Stimulated activated CD8-positive, alpha-beta memory T cell treated with anti-CD3 and anti-CD28 coated beads, Interleukin-15, amount 100 ng/mL, for 24 hours (primary cell): ENCODE measurements around the gene TMEM258.

ENCODE experiments used
- DNase-seq: peaks from one replicate; pipeline ENCODE4 v3.0.0-alpha.2; 2020; ENCODE audit warnings: low read depth

The TMEM258 gene

DNA sequence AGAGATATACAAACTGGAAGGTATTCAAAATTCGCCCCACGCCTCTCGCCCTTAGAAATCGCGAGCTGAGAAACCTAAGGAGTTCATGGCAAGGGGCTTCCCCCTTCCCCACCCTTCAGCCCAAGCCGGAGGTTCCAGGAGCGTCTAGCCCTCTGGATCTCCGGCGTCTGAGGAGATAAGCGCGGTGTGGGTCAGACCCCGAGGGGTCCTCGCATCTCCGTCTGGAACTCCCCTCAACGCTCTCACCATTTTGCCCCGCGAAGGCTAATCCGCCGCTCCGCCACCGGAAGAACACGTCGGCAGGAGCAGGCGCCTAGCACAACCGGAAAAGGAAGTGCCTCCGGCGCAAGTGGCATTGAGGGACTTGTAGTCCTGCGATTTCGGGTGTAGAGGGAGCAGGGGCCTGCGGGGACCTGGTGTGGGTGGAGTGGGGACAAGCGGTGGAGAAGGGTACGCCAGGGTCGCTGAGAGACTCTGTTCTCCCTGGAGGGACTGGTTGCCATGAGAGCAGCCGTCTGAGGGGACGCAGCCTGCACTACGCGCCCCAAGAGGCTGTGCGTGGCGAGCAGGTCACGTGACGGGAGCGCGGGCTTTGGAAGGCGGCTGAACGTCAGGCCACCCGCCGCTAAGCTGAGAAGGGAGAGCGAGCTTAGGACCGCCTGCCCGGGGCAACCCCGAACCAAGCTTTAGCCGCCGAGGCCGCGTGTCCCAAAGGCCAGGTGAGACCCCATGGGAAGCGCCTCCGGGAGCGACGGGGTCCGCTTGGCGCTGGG is at the start of gene TMEM258, which contains the start of gene FEN1:
TMEM258 (minus strand) TSS at position 290 of the 773 bp plus-strand sequence; CDS start at position 249, 41 bp downstream.
FEN1 (plus strand) TSS at position 602 of the 773 bp plus-strand sequence. CDS start 2,451 bp downstream, outside the sequence.
- DNase-seq: peak; percentile 77

DNA sequence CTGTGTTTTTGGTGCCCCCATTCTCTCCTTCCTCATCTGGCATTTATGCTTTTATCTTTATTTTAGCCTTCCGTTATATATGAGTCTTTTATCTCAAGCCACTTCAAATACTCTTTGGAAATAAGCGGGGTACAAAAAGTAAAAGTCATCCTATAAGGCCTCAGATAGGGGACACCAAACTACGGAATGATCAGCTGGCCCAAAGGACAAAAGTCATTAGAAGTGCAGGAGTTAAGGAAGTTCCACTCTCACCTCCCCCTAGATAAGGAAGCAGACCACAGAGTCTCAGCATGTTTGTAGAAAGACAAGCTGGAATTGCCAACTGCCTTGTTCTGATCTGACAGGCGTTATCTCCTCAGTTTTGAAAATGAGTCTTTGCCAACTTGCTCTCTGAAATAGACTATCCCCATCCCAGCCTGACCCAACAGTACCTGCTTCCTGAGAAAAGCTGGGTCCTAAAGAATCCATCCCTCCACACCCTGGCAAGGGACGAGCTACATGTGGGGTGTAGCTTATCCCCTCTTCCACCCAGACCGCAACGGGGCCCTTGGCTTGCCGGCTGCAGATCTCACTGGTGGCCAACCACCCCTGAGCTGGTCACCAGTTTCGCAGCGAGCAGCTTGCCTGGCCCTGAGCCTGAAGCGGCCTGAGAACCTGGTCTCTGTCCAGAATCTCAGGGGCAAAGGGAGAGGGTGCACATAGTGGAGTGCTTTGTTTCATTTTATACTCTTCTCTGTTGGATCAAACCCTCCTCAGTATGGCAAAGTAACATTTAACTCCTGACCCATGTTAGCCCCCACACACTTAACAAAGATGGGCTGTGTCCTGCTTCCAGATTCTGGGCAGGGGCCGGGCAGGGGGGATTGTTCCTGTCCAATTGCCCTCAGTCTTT is 49.5 kb upstream of the TMEM258 start:
- DNase-seq: no peak

DNA sequence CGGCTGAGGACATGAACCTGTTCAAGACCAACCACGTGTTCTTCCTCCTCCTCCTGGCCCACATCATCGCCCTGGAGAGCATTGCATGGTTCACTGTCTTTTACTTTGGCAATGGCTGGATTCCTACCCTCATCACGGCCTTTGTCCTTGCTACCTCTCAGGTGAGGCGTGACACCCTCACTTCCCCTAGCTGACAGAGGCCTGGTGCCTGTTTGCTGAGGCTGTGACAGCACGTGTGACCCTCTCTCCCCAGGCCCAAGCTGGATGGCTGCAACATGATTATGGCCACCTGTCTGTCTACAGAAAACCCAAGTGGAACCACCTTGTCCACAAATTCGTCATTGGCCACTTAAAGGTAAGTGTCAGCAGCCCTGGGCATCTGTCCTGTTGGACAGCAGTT is 48.0 kb upstream of the TMEM258 start:
- DNase-seq: no peak

DNA sequence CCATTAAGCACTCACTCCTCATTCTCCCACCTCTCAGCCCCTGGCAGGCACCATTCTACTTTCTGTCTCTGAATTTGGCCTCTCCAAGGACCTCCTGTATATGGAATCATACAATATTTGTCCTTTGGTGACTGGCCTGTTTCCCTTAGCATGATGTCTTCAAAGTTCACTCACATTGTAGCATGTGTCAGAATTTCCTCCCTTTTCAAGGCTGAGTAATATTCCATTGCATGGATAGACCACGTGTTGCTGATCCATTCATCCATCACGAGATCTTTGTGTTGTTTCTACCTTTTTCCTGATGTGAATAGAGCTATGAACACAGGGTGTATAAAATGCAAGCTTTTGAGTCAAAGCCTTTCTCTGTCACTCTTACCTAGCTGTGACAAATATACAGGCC is 47.3 kb upstream of the TMEM258 start:
- no peak for DNase-seq

DNA sequence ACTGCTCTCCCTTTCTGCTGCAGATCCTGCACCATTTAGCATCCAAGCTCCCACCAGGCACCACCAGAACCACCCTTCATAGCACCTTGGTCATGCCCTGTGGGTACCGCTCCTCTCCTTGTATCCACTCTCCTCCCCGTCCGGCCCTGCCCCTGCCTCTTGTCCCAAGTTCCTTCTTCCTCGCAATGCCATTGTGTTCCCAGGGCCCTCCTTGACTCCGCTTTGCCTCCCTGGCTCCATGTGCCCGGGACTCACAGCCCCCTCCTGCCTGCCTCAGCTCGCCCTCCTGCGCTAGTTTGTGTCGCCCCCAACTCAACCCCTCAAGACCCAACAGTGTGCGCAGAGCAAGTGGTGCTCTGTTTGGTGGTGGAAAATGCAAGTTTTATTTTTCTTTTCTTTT is 46.5 kb upstream of the TMEM258 start:
- no peak for DNase-seq

DNA sequence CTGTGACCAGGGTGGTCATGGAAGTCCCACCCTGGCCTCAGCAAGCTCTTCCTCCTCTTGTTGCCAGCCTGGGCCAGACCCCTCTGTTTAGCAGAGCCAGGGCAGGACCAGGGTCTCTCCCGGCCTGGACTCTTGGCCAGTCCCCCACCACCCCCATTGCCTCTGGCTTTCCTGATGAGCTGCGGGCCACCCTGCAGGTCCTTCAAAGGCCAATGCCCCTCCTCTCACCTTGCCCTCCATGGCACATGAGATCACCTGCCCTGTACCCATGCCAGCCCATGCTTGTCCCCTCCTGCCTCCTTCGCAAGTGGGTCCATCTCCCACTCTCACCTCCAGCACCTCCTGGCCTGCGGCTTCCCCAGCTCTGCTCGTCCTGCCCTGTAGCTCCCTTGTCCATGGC is 46.1 kb upstream of the TMEM258 start:
- DNase-seq: no peak

DNA sequence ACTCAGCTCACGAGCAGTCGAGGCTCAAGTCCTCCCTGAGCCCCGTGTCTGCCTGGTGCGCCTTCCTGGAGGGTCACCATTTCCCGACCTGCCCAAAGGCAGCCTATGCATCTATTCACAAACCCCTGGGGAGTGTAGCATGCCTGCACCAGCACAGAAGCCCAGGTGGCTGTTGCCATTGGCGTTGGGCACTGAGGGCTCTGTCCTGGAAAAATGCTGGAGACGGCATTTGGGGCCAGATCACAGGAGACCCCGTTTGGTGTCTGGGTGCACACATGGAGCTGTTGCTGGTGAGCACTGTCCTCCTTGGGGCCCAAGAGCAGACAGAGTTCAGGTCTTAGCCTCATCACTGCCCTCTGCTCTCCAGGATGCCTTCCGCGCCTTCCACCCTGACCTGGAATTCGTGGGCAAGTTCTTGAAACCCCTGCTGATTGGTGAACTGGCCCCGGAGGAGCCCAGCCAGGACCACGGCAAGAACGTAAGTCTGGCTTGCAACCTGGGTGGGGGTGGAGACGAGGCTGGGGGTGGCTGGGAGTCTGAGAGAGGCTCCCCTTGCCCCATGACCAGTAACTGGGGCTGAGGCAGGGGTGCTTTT is 45.1 kb upstream of the TMEM258 start:
- DNase-seq: no peak

DNA sequence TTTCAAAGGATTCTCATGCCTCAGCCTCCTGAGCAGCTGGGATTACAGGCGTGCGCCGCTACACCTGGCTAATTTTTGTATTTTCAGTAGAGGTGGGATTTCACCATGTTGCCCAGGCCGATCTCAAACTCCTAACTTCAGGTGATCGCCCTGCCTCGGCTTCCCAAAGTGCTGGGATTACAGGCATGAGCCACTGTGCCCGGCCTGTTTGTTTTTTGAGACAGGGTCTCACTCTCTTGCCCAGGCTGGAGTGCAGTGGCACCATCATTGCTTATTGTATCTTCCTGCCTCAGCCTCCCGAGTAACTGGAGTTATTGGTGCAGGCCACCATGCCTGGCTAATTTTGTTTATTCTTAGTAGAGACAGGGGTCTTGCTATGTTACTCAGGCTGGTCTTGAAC is 43.8 kb upstream of the TMEM258 start:
- DNase-seq: no peak

DNA sequence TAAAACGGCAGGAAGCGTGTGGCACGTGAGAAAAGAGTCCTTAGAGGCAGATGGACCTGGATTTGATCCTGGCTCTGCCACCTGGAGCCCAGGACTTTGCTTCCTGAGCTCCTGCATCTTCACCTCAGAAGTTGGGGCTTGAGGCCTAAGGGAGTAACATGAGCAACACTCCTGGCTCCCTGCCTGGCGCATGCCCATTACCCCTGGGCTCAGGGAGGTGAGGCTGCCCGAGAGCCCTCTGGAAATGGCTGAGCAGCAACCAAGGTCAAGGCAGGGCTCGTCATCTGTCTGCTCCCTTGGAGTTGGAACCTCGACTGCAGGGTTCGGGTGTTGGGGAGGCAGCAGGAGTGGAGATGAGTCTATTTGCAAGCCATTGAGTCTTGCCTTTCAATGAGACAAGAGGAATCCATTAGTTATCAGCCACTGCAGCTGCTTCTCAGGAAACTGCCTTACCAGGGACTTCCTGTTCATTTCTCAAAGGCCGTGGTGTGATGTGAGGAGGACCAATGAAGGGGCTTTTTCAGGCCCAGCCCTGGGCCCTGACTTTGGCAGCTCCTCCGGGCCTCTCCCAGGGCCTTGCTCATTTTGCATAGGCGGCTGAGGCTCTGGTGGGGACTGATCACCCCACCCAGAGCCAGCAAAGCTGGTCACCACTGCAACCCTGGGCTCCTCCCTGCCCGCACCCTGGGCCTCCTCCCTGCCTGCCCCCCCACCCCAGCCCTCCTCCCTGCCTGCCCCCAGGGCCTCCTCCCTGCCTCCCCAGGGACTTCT is 42.1 kb upstream of the TMEM258 start:
- no peak for DNase-seq

DNA sequence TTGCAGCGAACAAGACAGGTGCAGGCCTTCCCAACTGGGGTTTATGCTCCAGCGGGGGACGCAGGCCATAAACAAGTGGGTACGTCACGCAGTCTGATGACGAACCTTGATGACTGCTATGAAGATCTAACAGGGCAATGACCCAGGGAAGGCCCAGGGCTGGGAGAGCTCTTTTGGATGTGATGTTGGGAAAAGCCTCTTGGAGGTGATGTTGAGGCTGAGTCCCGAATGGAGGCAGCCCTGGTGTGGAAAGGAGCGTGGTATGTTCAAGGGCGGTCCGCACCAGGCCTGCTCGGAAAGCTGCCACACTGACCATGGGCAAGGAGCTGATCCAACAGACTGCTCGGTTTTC is 41.5 kb upstream of the TMEM258 start:
- no peak for DNase-seq

DNA sequence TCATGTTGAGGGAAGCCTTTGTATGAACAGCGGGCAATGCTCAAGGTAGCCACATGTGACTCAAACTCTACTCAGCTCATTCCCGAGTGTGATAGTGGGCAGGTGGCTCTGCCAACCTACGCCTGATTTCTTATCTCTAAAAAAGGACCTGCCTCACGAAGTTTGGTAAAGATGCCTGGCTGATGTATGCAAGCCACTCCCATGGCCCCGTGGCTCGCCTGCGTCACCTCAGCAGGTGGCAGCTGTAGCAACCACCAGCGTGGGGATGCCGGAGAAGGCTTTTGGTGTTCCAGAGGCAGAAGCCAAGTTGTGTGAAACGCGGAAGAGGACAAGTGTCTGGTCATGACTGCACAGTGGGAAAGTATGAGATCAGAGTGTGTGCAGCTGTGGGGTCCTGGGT is 41.1 kb upstream of the TMEM258 start:
- DNase-seq: no peak

DNA sequence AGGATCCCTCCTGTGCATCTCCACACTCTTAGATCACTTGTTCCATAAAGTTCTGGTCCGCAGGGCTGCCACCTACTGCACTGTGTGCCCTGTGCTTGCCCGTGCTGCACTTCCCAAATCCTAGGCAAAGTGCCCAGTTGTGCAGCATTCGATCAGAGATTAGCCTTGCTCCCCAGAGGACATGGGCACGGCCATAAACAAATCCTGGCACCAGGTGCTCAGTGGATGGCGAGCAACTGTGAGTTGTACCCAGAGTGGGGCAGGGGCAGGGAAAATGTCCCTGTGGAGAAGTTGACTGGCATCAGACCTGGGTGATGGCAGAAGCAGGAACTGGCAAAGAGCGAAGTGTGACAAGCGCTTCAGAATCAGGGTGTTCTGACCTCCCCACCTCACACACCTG is 40.4 kb upstream of the TMEM258 start:
- no peak for DNase-seq

DNA sequence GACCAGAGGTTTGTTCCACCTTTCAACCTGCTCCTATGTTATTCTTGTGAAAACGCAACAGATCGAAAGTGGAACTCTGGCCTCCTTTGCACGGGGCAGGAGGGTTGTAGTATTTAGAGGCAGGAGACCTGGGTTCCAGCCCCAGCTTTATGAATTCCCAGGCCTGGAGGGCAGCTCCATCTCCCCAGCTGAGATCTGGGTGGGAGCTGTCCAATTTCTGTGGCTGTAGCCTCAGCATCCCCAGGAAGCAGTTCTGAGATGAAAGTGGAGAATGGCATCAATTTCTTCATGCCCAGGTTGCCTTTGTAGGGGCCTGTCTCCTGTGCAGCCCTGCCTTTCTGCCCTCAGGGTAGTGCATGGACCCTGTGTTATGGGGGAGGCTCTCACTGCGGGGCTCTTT is 39.8 kb upstream of the TMEM258 start:
- DNase-seq: no peak

DNA sequence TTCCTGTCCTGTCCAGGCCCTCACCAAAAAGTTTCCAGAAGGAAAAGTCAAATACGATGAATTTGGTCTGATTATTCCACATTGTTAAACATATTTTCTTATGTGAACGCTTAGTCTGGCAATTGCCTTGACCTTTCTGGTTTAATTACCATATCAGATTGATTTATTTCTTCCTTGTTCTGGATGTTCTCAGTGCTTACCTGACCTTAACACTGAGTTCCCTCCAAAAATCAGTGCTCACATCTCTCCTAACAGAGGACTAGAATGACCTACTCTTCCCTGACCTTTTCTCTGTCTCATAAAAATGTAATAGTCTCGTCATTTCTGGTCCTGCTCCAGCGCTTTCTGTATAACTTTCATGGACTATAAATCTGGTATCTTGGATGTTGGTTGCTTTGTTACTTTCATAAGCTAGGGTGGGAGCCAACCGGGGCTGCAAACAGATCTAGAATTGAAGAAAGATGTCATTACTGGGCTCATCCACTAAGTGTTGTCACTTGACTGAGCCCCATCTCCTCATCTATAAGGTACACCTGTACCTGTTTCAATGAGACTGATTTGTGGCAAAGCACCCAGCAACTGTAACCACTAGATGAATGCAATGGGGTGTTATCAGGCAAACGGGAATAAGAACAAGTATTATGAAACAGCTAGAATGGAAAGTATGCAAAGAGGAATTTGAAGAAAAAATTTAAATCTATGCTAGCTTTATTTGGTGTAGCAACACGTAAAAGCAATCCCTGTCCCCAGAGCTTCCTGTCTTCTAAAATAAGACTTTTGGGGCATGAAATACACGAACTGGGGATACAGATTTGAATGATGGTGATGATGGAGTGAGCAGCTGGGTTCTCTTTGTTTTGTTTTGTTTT is 38.1 kb upstream of the TMEM258 start:
- no peak for DNase-seq

DNA sequence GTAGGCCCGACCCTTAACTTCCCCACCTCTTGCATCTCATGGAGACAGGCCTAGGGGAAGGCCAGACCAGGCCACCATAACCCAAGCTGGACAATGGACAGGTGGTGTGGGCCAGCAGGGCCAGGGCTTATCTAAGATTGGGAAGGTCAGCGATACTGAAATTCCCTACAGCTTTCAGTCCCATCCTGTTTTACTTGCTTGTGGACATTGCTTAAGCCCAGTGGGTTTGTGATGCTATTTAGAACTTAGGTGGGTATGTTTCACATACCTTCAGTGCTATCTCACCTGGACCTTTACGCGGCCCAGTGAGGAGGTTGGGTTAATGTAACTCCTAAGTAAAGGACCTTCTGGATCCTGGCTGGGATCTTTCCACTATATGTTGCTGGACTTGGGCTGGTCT is 37.4 kb upstream of the TMEM258 start:
- no peak for DNase-seq

DNA sequence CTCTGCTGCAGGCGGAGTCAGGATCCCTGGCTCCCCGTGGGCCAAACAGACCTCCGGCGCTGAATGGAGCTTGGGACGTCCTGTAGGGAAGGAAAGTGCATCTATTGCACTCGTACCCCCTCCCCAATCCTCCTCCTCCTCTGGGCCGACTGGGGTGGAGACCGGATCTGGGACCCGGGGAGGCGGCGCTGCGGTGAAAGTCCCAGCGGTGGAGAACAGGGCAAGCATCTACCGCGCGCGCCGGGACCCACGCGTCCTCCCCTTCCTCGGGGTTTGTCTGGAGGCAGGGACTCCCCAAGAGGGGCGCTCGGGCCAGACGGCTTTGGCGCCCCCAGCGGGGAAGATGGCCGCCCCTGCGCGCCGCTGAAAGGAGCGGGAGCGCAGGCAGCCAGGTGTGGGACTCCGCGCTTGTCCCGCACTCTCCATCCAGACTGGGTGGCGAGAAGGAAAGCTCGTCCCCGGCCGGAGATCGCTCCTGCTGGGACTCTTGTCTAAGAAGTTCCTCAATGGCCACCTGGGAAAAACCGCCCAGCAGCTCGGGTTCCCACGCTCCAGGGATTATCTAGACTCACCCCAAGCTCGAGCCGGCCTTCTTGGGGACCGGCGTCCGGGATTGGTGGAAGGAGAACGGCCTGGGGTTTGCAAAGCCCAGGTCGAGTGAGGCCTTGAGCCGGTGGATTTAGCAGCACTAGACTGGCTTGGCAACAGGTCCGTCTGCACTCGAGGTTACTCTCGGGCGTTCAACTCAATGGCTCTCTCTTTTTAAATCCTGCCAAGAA is 36.4 kb upstream of the TMEM258 start:
- no peak for DNase-seq

DNA sequence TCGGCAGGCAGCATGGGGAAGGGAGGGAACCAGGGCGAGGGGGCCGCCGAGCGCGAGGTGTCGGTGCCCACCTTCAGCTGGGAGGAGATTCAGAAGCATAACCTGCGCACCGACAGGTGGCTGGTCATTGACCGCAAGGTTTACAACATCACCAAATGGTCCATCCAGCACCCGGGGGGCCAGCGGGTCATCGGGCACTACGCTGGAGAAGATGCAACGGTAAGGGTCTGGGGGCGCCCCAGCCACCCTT is 35.9 kb upstream of the TMEM258 start:
- DNase-seq: no peak

DNA sequence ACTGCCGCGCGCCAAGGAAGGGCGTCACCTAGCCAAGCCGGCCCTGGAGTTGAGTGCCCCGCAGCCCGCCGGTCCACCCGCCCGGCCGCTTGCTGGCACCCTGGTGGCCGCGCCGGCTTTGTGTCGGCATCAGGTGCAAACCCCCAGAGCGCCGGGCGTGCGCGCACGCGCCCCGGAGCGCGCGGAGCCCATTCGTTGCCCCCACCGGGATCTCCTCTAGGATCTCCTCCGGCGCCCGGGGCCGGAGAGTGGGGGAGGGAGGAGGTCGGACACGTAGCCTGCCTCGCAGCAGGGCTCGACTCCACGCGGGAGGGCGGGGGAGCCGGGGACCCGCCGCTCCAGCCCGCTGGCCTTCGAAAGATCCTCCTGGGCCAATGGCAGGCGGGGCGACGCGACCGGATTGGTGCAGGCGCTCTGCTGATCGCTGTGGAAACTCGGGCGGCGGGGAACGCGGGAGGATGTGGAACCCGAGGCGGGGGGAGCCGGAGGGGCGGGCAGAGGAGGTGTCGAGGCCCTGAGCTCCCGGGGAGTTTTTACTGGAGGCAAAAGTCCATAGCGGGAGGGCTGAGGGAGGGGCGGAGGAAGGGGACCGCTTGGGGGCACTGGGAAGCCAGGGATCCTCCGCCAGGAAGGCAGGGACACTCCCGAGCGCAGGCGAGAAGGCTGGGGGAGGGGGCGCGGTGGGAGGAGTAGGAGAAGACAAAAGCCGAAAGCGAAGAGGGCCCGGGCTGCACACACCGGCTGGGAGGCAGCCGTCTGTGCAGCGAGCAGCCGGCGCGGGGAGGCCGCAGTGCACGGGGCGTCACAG is 35.4 kb upstream of the TMEM258 start, which contains the start of gene FADS2:
FADS2 (plus strand) TSS at position 730 of the 808 bp plus-strand sequence. CDS start 91 bp downstream, outside the sequence.
- peak; percentile 26 for DNase-seq

DNA sequence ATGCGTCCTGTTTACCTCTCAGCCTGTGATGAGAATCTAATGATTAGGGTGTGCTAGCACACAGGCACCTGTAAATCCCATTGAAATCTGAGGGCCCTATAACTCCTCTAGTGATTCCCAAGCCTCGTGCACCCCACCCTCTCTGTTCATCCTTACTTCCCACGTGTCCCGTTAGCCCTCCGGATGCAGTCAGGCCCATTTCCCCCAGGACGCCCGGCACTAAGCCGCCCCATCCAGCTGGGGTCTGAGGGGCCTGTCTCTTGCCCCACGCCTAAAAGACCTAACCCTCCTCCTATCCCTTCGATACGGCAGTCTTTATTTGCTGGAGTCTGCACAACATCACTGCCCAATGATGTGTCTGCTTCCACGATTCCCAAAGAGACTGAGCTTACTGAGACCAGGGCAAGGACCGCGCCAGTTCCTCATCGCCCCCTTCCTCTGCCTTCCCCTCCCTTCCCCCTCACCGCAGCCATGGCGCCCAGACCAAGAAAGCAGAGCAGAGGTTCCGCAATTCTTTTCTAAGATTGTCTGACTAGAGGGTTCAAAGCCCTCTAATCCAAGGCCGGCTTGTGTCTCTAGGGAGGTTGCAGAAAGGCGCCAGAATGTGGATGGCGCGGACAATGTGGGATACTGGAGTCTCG is 34.7 kb upstream of the TMEM258 start:
- no peak for DNase-seq
